Keratinocyte (primary cell): ENCODE measurements around the gene AATF. TPM values are rescaled to one million over a fixed set of nuclear protein-coding genes. Genes with fewer than 3 reads are reported as not detected.

Source experiments
- DNase-seq: peaks from one replicate; pipeline ENCODE4 v3.0.0-alpha.2; 2011; ENCODE audit warnings: low read depth, missing footprints, low spot score
- FAIRE-seq: peaks from 2 replicates; lab custom pipeline; 2011; peaks lifted over from hg19 to GRCh38; lab: Jason Lieb, UNC
- H2AFZ ChIP-seq: 2 replicates; pipeline ENCODE4 v1.6.0; 2012; ENCODE audit warnings: low read length, control low read depth, inconsistent platforms; ENCODE audit not compliant: control insufficient read depth
- H3K27ac ChIP-seq: 2 replicates; pipeline ENCODE4 v1.5.1; 2011; ENCODE audit warnings: low read length; ENCODE audit not compliant: control insufficient read depth, insufficient read depth
- H3K27me3 ChIP-seq: 3 replicates; pipeline ENCODE4 v1.6.0; 2011; ENCODE audit warnings: low read length; ENCODE audit not compliant: control insufficient read depth, insufficient read depth; ENCODE audit errors: extremely low read depth
- H3K36me3 ChIP-seq, 2 experiments: 2 replicates in 1 of 2; 3 replicates in 1 of 2; pipeline ENCODE4 v1.5.1; 2011; ENCODE audit warnings: low read length in 2 of 2, mild to moderate bottlenecking in 1 of 2; ENCODE audit not compliant: control insufficient read depth in 2 of 2, insufficient read depth in 2 of 2; ENCODE audit errors: extremely low read depth in 1 of 2
- H3K4me1 ChIP-seq: 3 replicates; pipeline ENCODE4 v1.5.1; 2011; ENCODE audit warnings: low read length; ENCODE audit not compliant: control insufficient read depth, insufficient read depth; ENCODE audit errors: extremely low read depth
- H3K4me2 ChIP-seq: 3 replicates; pipeline ENCODE4 v1.6.0; 2011; ENCODE audit warnings: low read depth, low read length; ENCODE audit not compliant: control insufficient read depth, insufficient read depth; ENCODE audit errors: extremely low read depth
- H3K4me3 ChIP-seq, 3 experiments: fragments of 200-600 bp in 1 of 3; sonication (generic) in 1 of 3; 2 replicates in 2 of 3; 3 replicates in 1 of 3; pipeline ENCODE4 v1.5.1; 2011 to 2016; ENCODE audit warnings: low read length in 3 of 3, mild to moderate bottlenecking in 3 of 3, control low read depth in 2 of 3, inconsistent platforms in 1 of 3, low read depth in 1 of 3, mixed read lengths in 1 of 3, mixed run types in 1 of 3, moderate library complexity in 1 of 3; ENCODE audit not compliant: control insufficient read depth in 2 of 3, insufficient read depth in 2 of 3; ENCODE audit errors: extremely low read depth in 1 of 3
- H3K79me2 ChIP-seq: 2 replicates; pipeline ENCODE4 v1.6.0; 2012; ENCODE audit warnings: low read length; ENCODE audit not compliant: control insufficient read depth, insufficient read depth
- H3K9ac ChIP-seq: 3 replicates; pipeline ENCODE4 v1.6.0; 2011; ENCODE audit warnings: low read length; ENCODE audit not compliant: control insufficient read depth, insufficient read depth; ENCODE audit errors: extremely low read depth
- H3K9me1 ChIP-seq: 3 replicates; pipeline ENCODE4 v1.6.0; 2011; ENCODE audit warnings: low read length; ENCODE audit not compliant: control insufficient read depth, insufficient read depth; ENCODE audit errors: extremely low read depth
- H3K9me3 ChIP-seq: 2 replicates; pipeline ENCODE4 v1.5.1; 2012; ENCODE audit warnings: low read depth, low read length; ENCODE audit not compliant: control insufficient read depth
- H4K20me1 ChIP-seq: 3 replicates; pipeline ENCODE4 v1.6.0; 2011; ENCODE audit warnings: low read length; ENCODE audit not compliant: control insufficient read depth, insufficient read depth; ENCODE audit errors: extremely low read depth
- EZH2 ChIP-seq: IDR thresholded peaks from one replicate; pipeline ENCODE4 v1.6.1; 2012; ENCODE audit warnings: inconsistent platforms, mild to moderate bottlenecking, low read length, moderate library complexity
- dilution Hi-C: fragments of 300-500 bp; cut with MboI; formaldehyde crosslinking; loops from one replicate; pipeline ENCODE4 v1.7.0; 2020; ENCODE audit warnings: low sequenced_read_pairs; ENCODE audit not compliant: extremely low pct_ligation_motif_present
- polyA plus RNA-seq, 5 experiments: library from polyadenylated mRNA; depleted of rRNA in 3 of 5; stranded (reverse) in 3 of 5; stranded (forward) in 1 of 5; unstranded in 1 of 5; fragments of >200 nt; gene quantifications; 1 replicate in 1 of 5; 2 replicates in 3 of 5; 3 replicates in 1 of 5; pipeline versions ENCODE4 v1.2.1 to v1.2.3, GENCODE V29; 2011 to 2012; ENCODE audit warnings: missing spikeins in 2 of 5, low read depth in 1 of 5, low replicate concordance in 1 of 5
- TF ChIP-seq, protein P1 (sequence below), 3 experiments: IDR thresholded peaks in 1 of 3; conservative IDR thresholded peaks in 1 of 3; optimal IDR thresholded peaks in 1 of 3; 2 replicates in 2 of 3; 3 replicates in 1 of 3; pipeline versions ENCODE3 to v1.5.1; 2011; ENCODE audit warnings: low read length in 3 of 3, mild to moderate bottlenecking in 3 of 3, moderate library complexity in 2 of 3, control low read depth in 1 of 3, inconsistent platforms in 1 of 3; ENCODE audit not compliant: insufficient read depth in 2 of 3; ENCODE audit errors: extremely low read depth in 1 of 3

The AATF gene
- polyA plus RNA-seq, 1 donor (not counting 4 experiments of a cell fraction or from before 2014, with no cell fraction given), result 30.4 TPM

DNA sequence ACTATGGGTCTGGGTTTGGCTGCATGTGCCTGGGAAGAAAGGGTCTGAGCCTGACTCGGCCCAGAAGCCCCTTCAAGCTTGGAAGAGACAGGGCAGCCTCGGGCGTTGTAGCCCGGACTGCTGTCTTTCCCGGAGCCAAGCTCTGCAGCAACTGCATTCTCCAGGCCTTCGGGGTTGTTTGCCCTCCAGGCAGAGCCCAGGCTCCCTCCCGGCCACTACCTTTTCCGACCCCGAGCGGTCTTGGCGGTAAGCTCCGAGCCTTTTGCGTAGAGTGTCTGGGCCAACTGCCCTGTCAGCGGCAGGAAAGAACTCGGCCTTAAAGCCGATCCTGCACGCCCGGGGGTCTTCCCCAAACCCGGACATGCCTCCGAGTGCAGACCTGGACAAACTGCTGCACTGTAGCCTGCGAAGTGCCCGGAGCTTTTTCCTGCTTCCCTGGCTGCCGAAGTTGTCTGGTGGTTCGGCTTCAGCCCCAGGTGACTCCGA lies 10.1 kb upstream of the AATF start:
- peak overlapping the region; percentile 67 for H3K4me2 ChIP-seq
- dilution Hi-C loops, result no loop called here

DNA sequence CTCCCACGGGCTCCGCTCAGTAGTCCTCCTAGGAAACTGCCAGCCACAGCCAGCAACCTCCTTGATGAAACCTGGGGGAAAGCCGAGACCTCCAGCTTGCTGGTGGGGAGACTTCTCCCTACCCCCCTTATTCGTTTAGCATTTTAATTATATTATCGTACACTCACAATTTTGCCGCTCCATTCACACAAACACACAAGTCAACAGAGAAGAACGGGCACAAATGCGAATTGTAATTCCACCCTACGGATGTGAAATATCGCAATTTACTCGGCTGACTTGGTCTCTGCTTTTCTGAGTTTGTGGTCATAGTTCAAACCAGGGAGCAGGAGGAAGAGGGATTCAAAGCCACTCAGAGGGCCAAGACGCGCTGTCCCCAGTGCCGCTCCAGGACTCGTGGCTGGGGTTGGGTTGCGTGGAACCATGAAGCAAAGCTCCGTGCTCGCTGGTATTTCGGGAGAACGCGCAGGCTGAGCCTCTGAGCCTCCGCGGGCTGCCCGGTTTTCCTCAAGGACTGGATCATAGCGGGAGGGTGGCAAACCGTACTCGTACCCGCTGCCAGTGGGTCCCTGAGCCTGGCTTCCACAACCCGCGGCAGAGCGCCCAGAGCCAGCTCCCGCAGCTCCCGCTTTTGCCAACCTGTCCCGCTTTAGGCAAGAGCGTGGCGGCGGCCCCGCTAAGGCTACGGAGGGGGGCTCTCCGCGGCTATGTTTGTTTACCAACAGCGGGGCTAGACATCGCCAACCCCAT lies 9.5 kb upstream of the AATF start:
- dilution Hi-C loops, result no loop called here
- Histone ChIP-seq H4K20me1 (peaks cover 4% of the 10 kb centered on the region), H2AFZ (no peak overlapping the region), H3K9ac (peak overlapping the region; percentile 3), H3K79me2 (peaks cover 6% of the 10 kb centered on the region), H3K4me2 (peak overlapping the region; percentile 67), H3K9me1 (no peaks in the 10 kb centered on the region), H3K27me3 (peaks cover 99% of the 10 kb centered on the region), H3K9me3 (no peaks in the 10 kb centered on the region), H3K4me1 (peaks cover 46% of the 10 kb centered on the region), H3K36me3 (no peaks in the 10 kb centered on the region), H3K27ac (no peak overlapping the region), H3K4me3 (peak overlapping the region; percentile 27 to 64 (median 36))
- TF ChIP-seq, protein P1, sequence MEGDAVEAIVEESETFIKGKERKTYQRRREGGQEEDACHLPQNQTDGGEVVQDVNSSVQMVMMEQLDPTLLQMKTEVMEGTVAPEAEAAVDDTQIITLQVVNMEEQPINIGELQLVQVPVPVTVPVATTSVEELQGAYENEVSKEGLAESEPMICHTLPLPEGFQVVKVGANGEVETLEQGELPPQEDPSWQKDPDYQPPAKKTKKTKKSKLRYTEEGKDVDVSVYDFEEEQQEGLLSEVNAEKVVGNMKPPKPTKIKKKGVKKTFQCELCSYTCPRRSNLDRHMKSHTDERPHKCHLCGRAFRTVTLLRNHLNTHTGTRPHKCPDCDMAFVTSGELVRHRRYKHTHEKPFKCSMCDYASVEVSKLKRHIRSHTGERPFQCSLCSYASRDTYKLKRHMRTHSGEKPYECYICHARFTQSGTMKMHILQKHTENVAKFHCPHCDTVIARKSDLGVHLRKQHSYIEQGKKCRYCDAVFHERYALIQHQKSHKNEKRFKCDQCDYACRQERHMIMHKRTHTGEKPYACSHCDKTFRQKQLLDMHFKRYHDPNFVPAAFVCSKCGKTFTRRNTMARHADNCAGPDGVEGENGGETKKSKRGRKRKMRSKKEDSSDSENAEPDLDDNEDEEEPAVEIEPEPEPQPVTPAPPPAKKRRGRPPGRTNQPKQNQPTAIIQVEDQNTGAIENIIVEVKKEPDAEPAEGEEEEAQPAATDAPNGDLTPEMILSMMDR (optimal IDR thresholded peaks at IDR 0.05 in 1 of 3, IDR thresholded peaks at IDR 0.05 in 1 of 3, conservative IDR thresholded peaks at IDR 0.05 in 1 of 3; ENCODE audit: extremely low read depth in 1 of 3, insufficient read depth in 2 of 3, low read length in 3 of 3), result no peak
- TF ChIP-seq EZH2, result peak; percentile 83
- DNase-seq (no peak), FAIRE-seq (no peak)

More for the DNA sequence above, 10.1 kb upstream of the AATF start:
- Histone ChIP-seq H3K27ac (no peak overlapping the region), H3K27me3 (peaks cover 99% of the 10 kb centered on the region), H3K9ac (peak overlapping the region; percentile 28), H3K36me3 (no peaks in the 10 kb centered on the region), H3K9me3 (no peaks in the 10 kb centered on the region), H3K4me3 (peak overlapping the region; percentile 36 to 66 (median 64)), H3K9me1 (no peaks in the 10 kb centered on the region), H2AFZ (no peak overlapping the region), H3K79me2 (peaks cover 6% of the 10 kb centered on the region), H3K4me1 (peaks cover 52% of the 10 kb centered on the region), H4K20me1 (peaks cover 4% of the 10 kb centered on the region)
- DNase-seq (no peak), FAIRE-seq (no peak)
- TF ChIP-seq EZH2, result no peak
- TF ChIP-seq, protein P1 (optimal IDR thresholded peaks at IDR 0.05 in 1 of 3, IDR thresholded peaks at IDR 0.05 in 1 of 3, conservative IDR thresholded peaks at IDR 0.05 in 1 of 3; ENCODE audit: extremely low read depth in 1 of 3, insufficient read depth in 2 of 3, low read length in 3 of 3), result no peak
